GM12873 (cell line): ENCODE data around the gene LRP8.

Experiments used
- TF ChIP-seq, protein P1 (sequence below): IDR thresholded peaks from 2 replicates; pipeline ENCODE4 v1.5.1; 2012; ENCODE audit warnings: low read depth, mild to moderate bottlenecking, moderate library complexity, low read length, control low read depth; ENCODE audit not compliant: insufficient read depth; ENCODE audit errors: missing control alignments

Gene LRP8

DNA sequence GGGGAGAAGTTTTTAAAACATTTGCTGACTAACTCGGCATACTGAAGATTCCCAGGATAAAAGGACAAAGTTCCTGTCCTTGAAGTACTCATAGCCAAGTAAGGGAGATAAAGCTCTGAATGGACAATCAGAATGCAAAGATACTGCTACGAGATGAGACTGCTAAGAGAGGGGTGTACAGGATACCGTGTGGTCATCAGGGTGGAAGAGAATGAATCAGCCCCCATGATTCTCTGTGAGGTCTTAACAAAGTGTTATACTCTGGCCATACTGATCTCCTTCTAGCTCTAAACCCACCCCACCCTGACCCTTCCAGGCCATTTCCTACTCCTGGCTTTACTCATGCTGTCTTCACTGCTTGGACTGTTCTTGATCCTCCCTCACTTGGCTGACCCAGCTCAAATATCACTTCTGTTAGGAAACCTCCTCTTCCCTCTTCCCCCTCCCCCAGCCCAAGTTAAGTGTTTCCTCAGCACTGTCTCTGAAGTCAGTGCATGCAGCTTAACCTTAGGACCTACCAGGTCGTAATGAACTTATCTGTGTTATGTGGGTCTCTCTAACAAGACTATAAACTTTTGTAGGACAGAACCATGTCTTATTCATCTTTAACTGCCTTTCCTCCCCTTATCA is 73.7 kb downstream of the LRP8 start:
- TF ChIP-seq, protein P1, sequence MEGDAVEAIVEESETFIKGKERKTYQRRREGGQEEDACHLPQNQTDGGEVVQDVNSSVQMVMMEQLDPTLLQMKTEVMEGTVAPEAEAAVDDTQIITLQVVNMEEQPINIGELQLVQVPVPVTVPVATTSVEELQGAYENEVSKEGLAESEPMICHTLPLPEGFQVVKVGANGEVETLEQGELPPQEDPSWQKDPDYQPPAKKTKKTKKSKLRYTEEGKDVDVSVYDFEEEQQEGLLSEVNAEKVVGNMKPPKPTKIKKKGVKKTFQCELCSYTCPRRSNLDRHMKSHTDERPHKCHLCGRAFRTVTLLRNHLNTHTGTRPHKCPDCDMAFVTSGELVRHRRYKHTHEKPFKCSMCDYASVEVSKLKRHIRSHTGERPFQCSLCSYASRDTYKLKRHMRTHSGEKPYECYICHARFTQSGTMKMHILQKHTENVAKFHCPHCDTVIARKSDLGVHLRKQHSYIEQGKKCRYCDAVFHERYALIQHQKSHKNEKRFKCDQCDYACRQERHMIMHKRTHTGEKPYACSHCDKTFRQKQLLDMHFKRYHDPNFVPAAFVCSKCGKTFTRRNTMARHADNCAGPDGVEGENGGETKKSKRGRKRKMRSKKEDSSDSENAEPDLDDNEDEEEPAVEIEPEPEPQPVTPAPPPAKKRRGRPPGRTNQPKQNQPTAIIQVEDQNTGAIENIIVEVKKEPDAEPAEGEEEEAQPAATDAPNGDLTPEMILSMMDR = no peak

DNA sequence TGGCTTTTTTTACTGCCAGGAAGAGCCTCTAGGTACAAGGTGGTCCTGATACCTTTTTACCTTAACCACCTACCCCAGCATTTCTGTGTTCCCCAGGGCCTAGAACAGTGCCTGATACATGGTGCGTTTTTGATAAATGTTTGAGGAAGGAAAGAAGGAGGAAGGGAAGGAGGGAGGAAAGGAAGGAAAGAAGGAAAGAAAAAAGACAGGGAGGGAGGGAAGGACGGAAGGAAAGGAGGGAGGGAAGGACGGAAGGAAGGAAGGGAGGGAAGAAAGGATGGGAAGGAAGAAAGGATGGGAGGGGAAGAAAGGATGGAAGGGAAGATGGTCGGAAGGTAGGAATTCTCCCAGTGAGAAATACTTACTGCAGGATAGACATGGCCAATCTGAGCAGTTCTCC is 77.5 kb downstream of the LRP8 start:
- TF ChIP-seq, protein P1 = no peak

DNA sequence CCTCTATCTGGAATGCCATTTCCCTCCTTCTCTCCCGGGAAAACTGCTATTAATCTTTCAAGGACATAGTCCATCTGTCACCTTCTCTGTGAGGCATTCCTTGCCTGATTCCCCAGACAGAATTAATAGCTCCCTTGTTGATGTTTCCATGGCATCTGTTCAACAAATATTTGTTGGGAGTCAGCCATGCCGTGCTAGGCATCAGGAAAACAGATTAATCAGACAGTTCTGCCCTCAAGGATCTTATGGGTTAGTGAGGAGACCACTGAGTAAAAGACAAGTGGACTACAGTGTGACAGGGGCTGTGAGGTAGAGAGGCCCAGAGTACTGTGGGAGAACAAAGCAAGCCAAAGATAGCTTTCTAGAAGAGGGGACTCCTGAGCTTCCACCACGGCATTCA is 78.2 kb downstream of the LRP8 start:
- TF ChIP-seq, protein P1 = no peak

DNA sequence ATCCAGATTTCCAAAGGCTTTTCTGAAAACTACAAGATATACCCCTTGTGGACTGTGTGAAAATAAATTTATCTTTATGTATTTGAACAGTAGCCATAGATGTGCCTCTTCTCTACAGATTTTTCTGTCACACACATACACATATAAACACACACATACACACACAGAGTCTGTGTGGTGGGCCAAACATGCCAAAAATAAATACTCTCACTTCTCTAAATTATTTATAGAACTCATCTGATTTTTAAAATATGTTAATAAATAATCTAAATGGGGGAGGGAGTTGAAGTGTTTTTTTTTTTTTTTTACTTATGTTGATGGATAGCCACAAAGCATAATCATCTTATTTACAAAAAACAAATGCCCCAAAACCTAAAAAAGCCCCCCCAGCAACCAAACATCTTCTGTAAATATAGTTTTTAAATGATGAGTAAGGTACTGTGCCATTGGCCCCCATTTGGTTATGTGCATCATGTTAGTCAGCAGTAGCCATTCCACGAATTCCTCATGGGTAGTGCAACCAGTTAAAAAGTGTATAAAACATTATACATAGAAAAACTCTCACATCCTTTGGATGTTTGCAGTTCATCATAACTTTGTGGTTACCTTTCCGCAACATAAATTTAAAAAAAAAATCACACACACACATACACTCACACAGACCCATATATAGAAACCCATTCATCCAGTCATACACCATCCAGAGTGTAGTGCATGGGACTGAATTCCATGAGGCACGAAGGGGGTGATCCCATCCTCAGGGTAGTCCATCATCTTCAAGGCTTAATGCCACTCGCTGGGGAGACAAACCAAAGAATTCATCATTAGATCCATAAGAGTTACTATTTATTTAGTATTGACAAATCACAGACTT is 81.4 kb downstream of the LRP8 start:
- TF ChIP-seq, protein P1 = no peak

DNA sequence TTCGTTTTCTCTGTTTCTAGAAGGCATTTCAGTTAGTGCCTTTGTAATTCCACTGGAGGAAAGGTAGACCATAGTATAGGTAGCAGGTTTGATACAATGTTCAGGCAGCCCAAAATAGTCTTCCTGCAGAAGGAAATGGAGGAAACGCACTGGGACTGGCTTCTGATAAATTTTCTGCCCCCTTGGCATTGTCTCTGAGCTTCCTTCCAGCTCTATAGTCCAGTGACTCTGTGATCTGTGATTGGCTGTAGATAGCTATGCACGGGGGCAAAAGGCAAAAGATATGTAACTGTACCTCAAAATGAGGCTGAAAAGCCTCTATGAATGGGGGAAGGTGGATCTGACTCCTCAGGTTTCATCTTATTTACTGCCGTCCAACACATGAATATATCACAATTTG is 83.7 kb downstream of the LRP8 start:
- TF ChIP-seq, protein P1 = no peak

DNA sequence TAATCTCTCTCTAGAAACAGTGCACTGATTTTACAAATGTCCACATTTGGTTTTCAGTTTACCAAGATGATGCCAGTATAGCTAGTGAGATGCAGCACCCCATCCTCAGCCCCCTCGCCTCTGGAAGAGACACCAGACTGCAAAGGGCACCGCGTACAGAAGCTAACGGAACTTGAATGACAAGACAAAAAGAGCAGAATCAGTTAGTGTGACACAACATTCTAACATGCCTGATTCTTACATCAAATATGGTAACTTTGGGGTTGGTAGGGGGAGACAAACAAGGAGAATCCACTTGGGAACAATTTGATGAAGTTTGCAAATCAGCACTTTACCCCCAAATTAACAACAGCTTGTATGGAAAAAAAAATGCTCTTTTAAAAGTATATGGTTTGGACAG is 85.5 kb downstream of the LRP8 start:
- TF ChIP-seq, protein P1 = no peak

DNA sequence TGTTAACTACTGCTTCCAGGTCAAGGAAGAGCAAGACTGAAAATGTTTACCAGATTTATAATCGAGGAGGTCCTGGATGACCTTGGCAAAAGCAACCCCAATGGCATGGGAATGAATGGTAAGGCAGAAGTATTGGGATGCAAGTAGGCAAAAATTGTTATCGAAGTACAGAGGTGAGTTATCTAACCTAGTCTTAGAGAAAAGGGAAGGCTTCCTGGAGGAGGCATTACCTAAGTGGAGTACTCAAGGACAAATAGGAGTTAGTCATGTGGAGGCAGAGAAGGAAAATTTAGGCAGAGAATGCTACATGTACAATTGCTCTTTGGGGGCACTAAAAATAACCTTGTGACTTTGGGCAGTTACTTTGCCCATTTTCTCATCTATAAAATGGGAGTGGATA is 86.0 kb downstream of the LRP8 start:
- TF ChIP-seq, protein P1 = no peak
